K562 (cell line): ENCODE results near the gene VDAC1. TPM values are rescaled to one million over a fixed set of nuclear protein-coding genes. Genes with fewer than 3 reads are reported as not detected.

Source experiments
- ATAC-seq: fragments of 200-7000 bp; cut with Tn5 transposase; 3 replicates; pipeline ENCODE4 v1.9.1; 2020; ENCODE audit warnings: moderate library complexity
- BruUV-seq: library from RNA; stranded (reverse); fragments of 400-500 nt; replicated peaks from 2 replicates; lab custom pipeline; 2021; lab: Mats Ljungman, UMichigan
- CTCF ChIA-PET: fragments of 300-600 bp; formaldehyde crosslinking; extraction: SDS; loops from one replicate; lab custom pipeline; 2021; ENCODE audit warnings: low intra/inter-chr PET ratio; lab: Yijun Ruan, JAX
- POLR2A ChIA-PET: fragments of 300-600, 350-650 bp; sonication (Branson Sonifier 250); formaldehyde crosslinking; extraction: SDS; loops from one replicate; lab custom pipeline; 2021; ENCODE audit warnings: antibody characterized with exemption, inconsistent platforms; lab: Yijun Ruan, JAX
- DNase-seq, 4 experiments: peaks; one replicate each; pipeline versions ENCODE4 v3.0.0 to v3.0.0-alpha.2; 2011 to 2018; ENCODE audit warnings: low spot score in 3 of 4, mixed read lengths in 3 of 4; ENCODE audit errors: extremely low read depth in 1 of 4
- FAIRE-seq: peaks from 2 replicates; lab custom pipeline; 2011; peaks lifted over from hg19 to GRCh38; lab: Jason Lieb, UNC
- H2AFZ ChIP-seq: 2 replicates; pipeline ENCODE4 v1.6.0; 2011; ENCODE audit warnings: low read depth, low read length, control low read depth, inconsistent platforms
- H3K27ac ChIP-seq: fragments of 200-600 bp; 3 replicates; pipeline ENCODE4 v1.8.0; 2011; ENCODE audit warnings: low read depth, mild to moderate bottlenecking, control low read depth, inconsistent platforms, low read length, moderate library complexity, mixed read lengths; ENCODE audit errors: extremely low read depth
- H3K27me3 ChIP-seq, 2 experiments: fragments of 300-600 bp in 1 of 2; 2 replicates in 1 of 2; 3 replicates in 1 of 2; pipeline versions ENCODE4 v1.6.0 to v1.8.0; 2011; ENCODE audit warnings: inconsistent platforms in 2 of 2, low read length in 2 of 2, mild to moderate bottlenecking in 1 of 2, mixed read lengths in 1 of 2, moderate library complexity in 1 of 2; ENCODE audit not compliant: control insufficient read depth in 2 of 2, insufficient read depth in 2 of 2
- H3K36me3 ChIP-seq: fragments of 300-600 bp; 3 replicates; pipeline ENCODE4 v1.8.0; 2011; ENCODE audit warnings: mild to moderate bottlenecking, low read length, inconsistent platforms; ENCODE audit not compliant: control insufficient read depth, insufficient read depth
- H3K4me1 ChIP-seq, 2 experiments: fragments of 200-600 bp in 1 of 2; replicated peaks in 1 of 2; 2 replicates in 1 of 2; 3 replicates in 1 of 2; pipeline versions ENCODE4 v1.5.1 to v1.8.0; 2011; ENCODE audit warnings: inconsistent platforms in 2 of 2, low read length in 2 of 2, mild to moderate bottlenecking in 1 of 2, mixed read lengths in 1 of 2, moderate library complexity in 1 of 2; ENCODE audit not compliant: control insufficient read depth in 2 of 2, insufficient read depth in 2 of 2
- H3K4me2 ChIP-seq: 2 replicates; pipeline ENCODE4 v1.6.1; 2011; ENCODE audit warnings: low read length, control low read depth, inconsistent platforms, mixed read lengths; ENCODE audit not compliant: insufficient read depth
- H3K4me3 ChIP-seq: fragments of 200-600 bp; sonication (generic), shearing (Covaris generic); 2 replicates; pipeline ENCODE4 v1.5.1; 2016; ENCODE audit warnings: control low read depth, inconsistent platforms
- H3K79me2 ChIP-seq: fragments of 200-600 bp; 3 replicates; pipeline ENCODE4 v1.8.0; 2011; ENCODE audit warnings: low read length, inconsistent platforms; ENCODE audit not compliant: control insufficient read depth, insufficient read depth
- H3K9ac ChIP-seq, 2 experiments: 2 replicates each; pipeline versions ENCODE4 v1.6.0 to v1.6.1; 2011; ENCODE audit warnings: low read depth in 2 of 2, low read length in 2 of 2, control low read depth in 1 of 2, inconsistent platforms in 1 of 2, mild to moderate bottlenecking in 1 of 2, mixed read lengths in 1 of 2; ENCODE audit not compliant: insufficient read depth in 1 of 2
- H3K9me1 ChIP-seq: one replicate; pipeline ENCODE4 v1.6.0; 2011; ENCODE audit warnings: inconsistent platforms, mild to moderate bottlenecking, low read length, moderate library complexity; ENCODE audit not compliant: control insufficient read depth, insufficient read depth
- H3K9me3 ChIP-seq: replicated peaks from 2 replicates; pipeline ENCODE4 v1.5.1; 2011; ENCODE audit warnings: low read depth, low read length, inconsistent platforms; ENCODE audit not compliant: control insufficient read depth, insufficient read depth
- H4K20me1 ChIP-seq: replicated peaks from 2 replicates; pipeline ENCODE4 v1.6.1; 2011; ENCODE audit warnings: low read length, inconsistent platforms, mixed read lengths; ENCODE audit not compliant: control insufficient read depth, insufficient read depth
- ILF3 ChIP-seq: fragments of 450-650 bp; IDR thresholded peaks from 2 replicates; pipeline ENCODE4 v1.6.1; 2018; ENCODE audit warnings: antibody characterized with exemption, mild to moderate bottlenecking, moderate library complexity, borderline replicate concordance
- MYC ChIP-seq, 2 experiments: fragments of 250-450 bp in 1 of 2; sonication (Bioruptor Pico) in 1 of 2; IDR thresholded peaks; 2 replicates each; pipeline versions ENCODE4 v1.5.1 to v1.6.1; 2012 to 2021; ENCODE audit warnings: low read depth in 2 of 2, borderline replicate concordance in 1 of 2, improper control_type of control experiment in 1 of 2, low read length in 1 of 2, mild to moderate bottlenecking in 1 of 2, moderate library complexity in 1 of 2
- RCOR1 ChIP-seq, 2 experiments: IDR thresholded peaks; 2 replicates each; pipeline ENCODE4 v1.6.1; 2012; ENCODE audit warnings: low read depth in 2 of 2, low read length in 2 of 2, borderline replicate concordance in 1 of 2, improper control_type of control experiment in 1 of 2
- SMAD2 ChIP-seq: fragments of 150-350 bp; IDR thresholded peaks from 2 replicates; pipeline ENCODE4 v1.6.1; 2014; ENCODE audit warnings: low read depth, mild to moderate bottlenecking, low read length
- ZNF316 ChIP-seq: fragments of 450-650 bp; IDR thresholded peaks from 2 replicates; pipeline ENCODE4 v1.6.1; 2016
- WGBS: fragments of 100-300 bp; shearing (Covaris generic); methylation state at CpG from one replicate; pipeline ENCODE4 v1.1.6; 2016; ENCODE audit warnings: low coverage, mixed read lengths; ENCODE audit not compliant: insufficient coverage; ENCODE audit errors: missing lambda C conversion rate; 5-methylcytosine and 5-hydroxymethylcytosine counted together
- in situ Hi-C: fragments of 300-500 bp; cut with MboI; formaldehyde crosslinking; loops from 4 replicates; pipeline ENCODE4 v1.15.0; 2018; ENCODE audit warnings: inconsistent platforms, mixed read lengths
- intact Hi-C: fragments of 100-400 bp; cut with micrococcal nuclease; formaldehyde crosslinking; loops from 2 replicates; pipeline ENCODE4 v1.14.2; 2022
- polyA plus RNA-seq, 8 experiments: library from polyadenylated mRNA; depleted of rRNA in 4 of 8; stranded (reverse) in 5 of 8; unstranded in 3 of 8; fragments of >200 nt; fragmentation: Nextera tagmentation in 2 of 8; fragmentation: Illumina TruSeq in 1 of 8; extraction: Ambion mirVana in 2 of 8; extraction: Trizol in 1 of 8; gene quantifications; 2 replicates each; pipeline versions ENCODE4 v1.2.1 to v1.2.3, GENCODE V29; 2011 to 2014; ENCODE audit warnings: inconsistent platforms in 1 of 8, missing spikeins in 1 of 8
- total RNA-seq, 7 experiments: library from RNA; depleted of rRNA in 6 of 7; stranded (reverse); fragments of >200 nt in 6 of 7; fragmentation: Illumina TruSeq in 2 of 7; extraction: Trizol in 2 of 7; gene quantifications; 2 replicates each; pipeline versions ENCODE4 v1.2.1 to v1.2.3, GENCODE V29; 2011 to 2021; ENCODE audit warnings: low replicate concordance in 1 of 7
- TF ChIP-seq, protein P1 (sequence below): fragments of 150-350 bp; conservative IDR thresholded peaks from 2 replicates; pipeline ENCODE4 v1.6.1; 2014; ENCODE audit warnings: low read length

The VDAC1 gene
- total and polyA plus RNA-seq, 9 of the 15 experiments (the other 6 are each of a cell fraction or from before 2014, with no cell fraction given) = 168 to 366 (median 293) TPM

GRCh38 chr5:133952729-133953567 lies 51.8 kb downstream of the VDAC1 start:
- Histone ChIP-seq H3K9me3 (no peaks in the 10 kb centered on the region), H3K36me3 (peaks cover 29% of the 10 kb centered on the region), H2AFZ (no peak overlapping the region), H3K9ac (no peak overlapping the region), H3K79me2 (no peaks in the 10 kb centered on the region), H3K4me1 (no peaks in the 10 kb centered on the region; a peak in 1 of 5 replicates), H3K4me2 (no peak overlapping the region), H3K9me1 (no peaks in the 10 kb centered on the region), H3K4me3 (no peak overlapping the region), H4K20me1 (no peaks in the 10 kb centered on the region), H3K27ac (no peak overlapping the region), H3K27me3 (no peaks in the 10 kb centered on the region)
- ChIA-PET POLR2A (interaction anchor here (0.6 to 2.4 kb wide), 4 partner anchors 7 to 407 kb away, joined by 3 to 10 read pairs (median 5); no protein-coding TSS in a partner anchor), CTCF (no interaction called here)
- BruUV-seq = no TSS peak
- FAIRE-seq (peak; percentile 29), ATAC-seq (peak; percentile 46), DNase-seq (no peak)
- WGBS = 61% methylated on average over 9 of the region's 10 CpGs
- in situ Hi-C loops = no loop called here
- intact Hi-C loops = no loop called here
- TF ChIP-seq, protein P1, sequence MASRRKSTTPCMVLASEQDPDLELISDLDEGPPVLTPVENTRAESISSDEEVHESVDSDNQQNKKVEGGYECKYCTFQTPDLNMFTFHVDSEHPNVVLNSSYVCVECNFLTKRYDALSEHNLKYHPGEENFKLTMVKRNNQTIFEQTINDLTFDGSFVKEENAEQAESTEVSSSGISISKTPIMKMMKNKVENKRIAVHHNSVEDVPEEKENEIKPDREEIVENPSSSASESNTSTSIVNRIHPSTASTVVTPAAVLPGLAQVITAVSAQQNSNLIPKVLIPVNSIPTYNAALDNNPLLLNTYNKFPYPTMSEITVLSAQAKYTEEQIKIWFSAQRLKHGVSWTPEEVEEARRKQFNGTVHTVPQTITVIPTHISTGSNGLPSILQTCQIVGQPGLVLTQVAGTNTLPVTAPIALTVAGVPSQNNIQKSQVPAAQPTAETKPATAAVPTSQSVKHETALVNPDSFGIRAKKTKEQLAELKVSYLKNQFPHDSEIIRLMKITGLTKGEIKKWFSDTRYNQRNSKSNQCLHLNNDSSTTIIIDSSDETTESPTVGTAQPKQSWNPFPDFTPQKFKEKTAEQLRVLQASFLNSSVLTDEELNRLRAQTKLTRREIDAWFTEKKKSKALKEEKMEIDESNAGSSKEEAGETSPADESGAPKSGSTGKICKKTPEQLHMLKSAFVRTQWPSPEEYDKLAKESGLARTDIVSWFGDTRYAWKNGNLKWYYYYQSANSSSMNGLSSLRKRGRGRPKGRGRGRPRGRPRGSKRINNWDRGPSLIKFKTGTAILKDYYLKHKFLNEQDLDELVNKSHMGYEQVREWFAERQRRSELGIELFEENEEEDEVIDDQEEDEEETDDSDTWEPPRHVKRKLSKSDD = no peak
- TF ChIP-seq ILF3 = no peak
- no peak for TF ChIP-seq MYC (IDR thresholded peaks at IDR 0.05; ENCODE audit: low read depth, low read length)
- TF ChIP-seq MYC (CRISPR knock-in tag; IDR thresholded peaks at IDR 0.05; ENCODE audit: borderline replicate concordance, low read depth) = no peak
- no peak for TF ChIP-seq SMAD2
- 0 out of 2 replicates have a peak, but pooled peaks have one; percentile 24 for TF ChIP-seq ZNF316
- no peak for TF ChIP-seq RCOR1 (IDR thresholded peaks at IDR 0.05; ENCODE audit: borderline replicate concordance in 1 of 2, low read depth in 2 of 2, low read length in 2 of 2)
